Uterus (tissue), 4 donors: ENCODE data around the gene HCST. TPM values are rescaled to one million over a fixed set of nuclear protein-coding genes. Genes with fewer than 3 reads are reported as not detected.

Experiments used
- DNase-seq, 2 donors: peaks; one replicate each; pipeline ENCODE4 v3.0.0-alpha.2; 2019 to 2020
- H3K27ac ChIP-seq, 2 donors: fragments of 200-600 bp; sonication (generic); 1 replicate in 1 of 2; 2 replicates in 1 of 2; pipeline ENCODE4 v1.5.1; 2016 to 2018
- H3K27me3 ChIP-seq, 2 donors: fragments of 200-600 bp; sonication (generic); one replicate each; pipeline ENCODE4 v1.5.1; 2018 to 2019; ENCODE audit warnings: control low read depth in 1 of 2
- H3K36me3 ChIP-seq, 2 donors: fragments of 200-600 bp; sonication (generic); one replicate each; pipeline ENCODE4 v1.5.1; 2019; ENCODE audit warnings: control low read depth in 1 of 2
- H3K4me1 ChIP-seq, 2 donors: fragments of 200-600 bp; sonication (generic); one replicate each; pipeline ENCODE4 v1.5.1; 2018 to 2019; ENCODE audit warnings: control low read depth in 1 of 2
- H3K4me3 ChIP-seq, 2 donors: fragments of 200-600 bp; sonication (generic); 1 replicate in 1 of 2; 2 replicates in 1 of 2; pipeline ENCODE4 v1.5.1; 2018 to 2019; ENCODE audit warnings: mild to moderate bottlenecking in 1 of 2
- H3K9me3 ChIP-seq, 2 donors: fragments of 200-600 bp; sonication (generic); one replicate each; pipeline ENCODE4 v1.5.1; 2019; ENCODE audit warnings: control low read depth in 1 of 2
- CTCF ChIP-seq, 4 experiments: fragments of 200-600 bp in 2 of 4; fragments of 450-650 bp in 2 of 4; sonication (generic) in 2 of 4; IDR thresholded peaks; one replicate each; pipeline ENCODE4 v1.5.1; 2016 to 2019; ENCODE audit warnings: antibody characterized with exemption in 4 of 4, mild to moderate bottlenecking in 2 of 4, moderate library complexity in 1 of 4
- POLR2A ChIP-seq, 2 donors: fragments of 450-650 bp; IDR thresholded peaks; one replicate each; pipeline ENCODE4 v1.6.1; 2016; ENCODE audit warnings: antibody characterized with exemption in 2 of 2, mild to moderate bottlenecking in 1 of 2, moderate library complexity in 1 of 2
- intact Hi-C: fragments of 100-400 bp; cut with DNase I; formaldehyde crosslinking; loops from one replicate; pipeline ENCODE4 v1.15.1; 2023; ENCODE audit warnings: low total_unique reads
- total RNA-seq, 4 donors: library from RNA; depleted of rRNA in 3 of 4; stranded (reverse); fragments of >200 nt in 3 of 4; gene quantifications; one replicate each; pipeline versions ENCODE4 v1.1.0 to v1.2.4, GENCODE V29; 2014 to 2023
- donor health status: DM: yes; HTN: yes; CAD: no.

The HCST gene
- total RNA-seq, 4 donors from 2014 or later: 1.6 to 47.1 (median 4.5) TPM; not detected in 1

GRCh38 chr19:35911173-35911572 lies 8.8 kb downstream of the HCST start:
- Histone ChIP-seq H3K9me3 (no peaks in the 10 kb centered on the region), H3K36me3 (no peaks in the 10 kb centered on the region), H3K27ac (no peak overlapping the region), H3K4me1 (no peaks in the 10 kb centered on the region), H3K4me3 (no peak overlapping the region), H3K27me3 (no peaks in the 10 kb centered on the region)
- DNase-seq: no peak
- intact Hi-C loops: no loop called here
- TF ChIP-seq POLR2A (IDR thresholded peaks at IDR 0.05): no peak
- TF ChIP-seq CTCF (IDR thresholded peaks at IDR 0.05): no peak

GRCh38 chr19:35911790-35912189 lies 9.5 kb downstream of the HCST start:
- no peak for DNase-seq
- no peaks in the 10 kb centered on the region for H3K9me3 ChIP-seq
- H3K36me3 ChIP-seq: no peaks in the 10 kb centered on the region
- H3K4me1 ChIP-seq: no peaks in the 10 kb centered on the region
- no peak for TF ChIP-seq POLR2A (IDR thresholded peaks at IDR 0.05)
- TF ChIP-seq CTCF (IDR thresholded peaks at IDR 0.05): no peak
- intact Hi-C loops: no loop called here
- no peaks in the 10 kb centered on the region for H3K27me3 ChIP-seq
- H3K4me3 ChIP-seq: no peak overlapping the region
- no peak overlapping the region for H3K27ac ChIP-seq

GRCh38 chr19:35913589-35913988 lies 11.3 kb downstream of the HCST start:
- no peak for DNase-seq
- Histone ChIP-seq H3K9me3 (no peaks in the 10 kb centered on the region), H3K27ac (no peak overlapping the region), H3K27me3 (no peaks in the 10 kb centered on the region), H3K36me3 (no peaks in the 10 kb centered on the region), H3K4me3 (no peak overlapping the region), H3K4me1 (no peaks in the 10 kb centered on the region)
- TF ChIP-seq CTCF (IDR thresholded peaks at IDR 0.05) (no peak), POLR2A (IDR thresholded peaks at IDR 0.05) (no peak)
- intact Hi-C loops: no loop called here

GRCh38 chr19:35915443-35915842 lies 13.1 kb downstream of the HCST start:
- TF ChIP-seq POLR2A (IDR thresholded peaks at IDR 0.05): no peak
- no peak for TF ChIP-seq CTCF (IDR thresholded peaks at IDR 0.05)
- no peak for DNase-seq

GRCh38 chr19:35919306-35919705 lies 17.0 kb downstream of the HCST start:
- no peaks in the 10 kb centered on the region for H3K9me3 ChIP-seq
- H3K4me3 ChIP-seq: no peak overlapping the region
- no peaks in the 10 kb centered on the region for H3K36me3 ChIP-seq
- H3K27ac ChIP-seq: no peak overlapping the region
- no peaks in the 10 kb centered on the region for H3K4me1 ChIP-seq
- TF ChIP-seq POLR2A (IDR thresholded peaks at IDR 0.05) (no peak), CTCF (IDR thresholded peaks at IDR 0.05) (no peak)
- no peak for DNase-seq
- H3K27me3 ChIP-seq: no peaks in the 10 kb centered on the region
- intact Hi-C loops: no loop called here

More at GRCh38 chr19:35915443-35915842, 13.1 kb downstream of the HCST start:
- H3K27ac ChIP-seq: no peak overlapping the region
- no peaks in the 10 kb centered on the region for H3K27me3 ChIP-seq
- H3K9me3 ChIP-seq: no peaks in the 10 kb centered on the region
- H3K36me3 ChIP-seq: no peaks in the 10 kb centered on the region
- intact Hi-C loops: no loop called here
- no peak overlapping the region for H3K4me3 ChIP-seq
- no peaks in the 10 kb centered on the region for H3K4me1 ChIP-seq
